ENCODE data around the gene APOBEC3G. TPM values are rescaled to one million over a fixed set of nuclear protein-coding genes. Genes with fewer than 3 reads are reported as not detected.

Gene APOBEC3G
- total and polyA plus RNA-seq, 2 donors (not counting 1 experiment from before 2014, with no cell fraction given), result 14.3 to 22.1 TPM

GRCh38 chr22:39080052-39080762 lies 3.1 kb downstream of the APOBEC3G start:
- DNase-seq (ENCODE audit: low read depth in 2 of 2), result no peak
- Histone ChIP-seq H3K4me1 (ENCODE audit: control insufficient read depth, extremely low read depth, insufficient read depth, low read length) (no peaks in the 10 kb centered on the region), H3K9me3 (ENCODE audit: control insufficient read depth, insufficient read depth, low read depth, low read length) (no peaks in the 10 kb centered on the region), H3K27me3 (ENCODE audit: control insufficient read depth, insufficient read depth, low read length) (no peaks in the 10 kb centered on the region), H3K4me3 (replicated peaks in 1 of 4; ENCODE audit: control extremely low read depth in 1 of 4, insufficient read depth in 1 of 4, low read depth in 3 of 4, low read length in 4 of 4) (no peak overlapping the region), H3K9ac (ENCODE audit: insufficient read depth, low read length) (no peak overlapping the region), H4K20me1 (ENCODE audit: control insufficient read depth, extremely low read depth, insufficient read depth, low read length) (no peaks in the 10 kb centered on the region), H3K4me2 (ENCODE audit: extremely low read depth, insufficient read depth, low read length) (no peak overlapping the region), H2AFZ (ENCODE audit: low read length) (no peak overlapping the region), H3K79me2 (ENCODE audit: control insufficient read depth, insufficient read depth, low read length) (no peaks in the 10 kb centered on the region), H3K27ac (ENCODE audit: insufficient read depth, low read length) (no peak overlapping the region), H3K36me3 (ENCODE audit: control insufficient read depth, insufficient read depth, low read length) (no peaks in the 10 kb centered on the region)
- TF ChIP-seq, protein P1, sequence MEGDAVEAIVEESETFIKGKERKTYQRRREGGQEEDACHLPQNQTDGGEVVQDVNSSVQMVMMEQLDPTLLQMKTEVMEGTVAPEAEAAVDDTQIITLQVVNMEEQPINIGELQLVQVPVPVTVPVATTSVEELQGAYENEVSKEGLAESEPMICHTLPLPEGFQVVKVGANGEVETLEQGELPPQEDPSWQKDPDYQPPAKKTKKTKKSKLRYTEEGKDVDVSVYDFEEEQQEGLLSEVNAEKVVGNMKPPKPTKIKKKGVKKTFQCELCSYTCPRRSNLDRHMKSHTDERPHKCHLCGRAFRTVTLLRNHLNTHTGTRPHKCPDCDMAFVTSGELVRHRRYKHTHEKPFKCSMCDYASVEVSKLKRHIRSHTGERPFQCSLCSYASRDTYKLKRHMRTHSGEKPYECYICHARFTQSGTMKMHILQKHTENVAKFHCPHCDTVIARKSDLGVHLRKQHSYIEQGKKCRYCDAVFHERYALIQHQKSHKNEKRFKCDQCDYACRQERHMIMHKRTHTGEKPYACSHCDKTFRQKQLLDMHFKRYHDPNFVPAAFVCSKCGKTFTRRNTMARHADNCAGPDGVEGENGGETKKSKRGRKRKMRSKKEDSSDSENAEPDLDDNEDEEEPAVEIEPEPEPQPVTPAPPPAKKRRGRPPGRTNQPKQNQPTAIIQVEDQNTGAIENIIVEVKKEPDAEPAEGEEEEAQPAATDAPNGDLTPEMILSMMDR (conservative IDR thresholded peaks at IDR 0.05 in 1 of 2, IDR thresholded peaks at IDR 0.05 in 1 of 2; ENCODE audit: low read depth in 1 of 2, low read length in 2 of 2), result no peak
- TF ChIP-seq EZH2 (IDR thresholded peaks at IDR 0.05; ENCODE audit: low read length, missing control alignments), result no peak

DNA sequence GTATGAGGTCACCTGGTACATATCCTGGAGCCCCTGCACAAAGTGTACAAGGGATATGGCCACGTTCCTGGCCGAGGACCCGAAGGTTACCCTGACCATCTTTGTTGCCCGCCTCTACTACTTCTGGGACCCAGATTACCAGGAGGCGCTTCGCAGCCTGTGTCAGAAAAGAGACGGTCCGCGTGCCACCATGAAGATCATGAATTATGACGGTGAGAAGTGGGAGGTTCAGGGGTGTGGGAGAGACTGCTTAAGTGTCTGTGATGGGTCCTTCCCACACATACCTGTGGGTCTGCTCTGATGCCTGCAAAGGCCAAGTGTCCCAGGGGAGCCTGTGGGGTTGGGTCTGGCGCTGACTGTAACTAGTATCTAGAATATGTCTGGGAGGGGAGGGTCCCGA lies 3.9 kb downstream of the APOBEC3G start:
- Histone ChIP-seq H4K20me1 (ENCODE audit: control insufficient read depth, extremely low read depth, insufficient read depth, low read length) (no peaks in the 10 kb centered on the region), H3K27me3 (ENCODE audit: control insufficient read depth, insufficient read depth, low read length) (no peaks in the 10 kb centered on the region), H3K9ac (ENCODE audit: insufficient read depth, low read length) (no peak overlapping the region), H3K27ac (ENCODE audit: insufficient read depth, low read length) (no peak overlapping the region), H3K4me2 (ENCODE audit: extremely low read depth, insufficient read depth, low read length) (no peak overlapping the region), H3K79me2 (ENCODE audit: control insufficient read depth, insufficient read depth, low read length) (no peaks in the 10 kb centered on the region), H3K4me1 (ENCODE audit: control insufficient read depth, extremely low read depth, insufficient read depth, low read length) (no peaks in the 10 kb centered on the region), H3K36me3 (ENCODE audit: control insufficient read depth, insufficient read depth, low read length) (no peaks in the 10 kb centered on the region), H2AFZ (ENCODE audit: low read length) (no peak overlapping the region), H3K9me3 (ENCODE audit: control insufficient read depth, insufficient read depth, low read depth, low read length) (no peaks in the 10 kb centered on the region), H3K4me3 (replicated peaks in 1 of 4; ENCODE audit: control extremely low read depth in 1 of 4, insufficient read depth in 1 of 4, low read depth in 3 of 4, low read length in 4 of 4) (no peak overlapping the region)
- no peak for DNase-seq (ENCODE audit: low read depth in 2 of 2)
- no peak for TF ChIP-seq EZH2 (IDR thresholded peaks at IDR 0.05; ENCODE audit: low read length, missing control alignments)
- TF ChIP-seq, protein P1 (conservative IDR thresholded peaks at IDR 0.05 in 1 of 2, IDR thresholded peaks at IDR 0.05 in 1 of 2; ENCODE audit: low read depth in 1 of 2, low read length in 2 of 2), result no peak

- Histone ChIP-seq H3K27me3 (ENCODE audit: control insufficient read depth, insufficient read depth, low read length) (no peaks in the 10 kb centered on the region), H3K27ac (ENCODE audit: insufficient read depth, low read length) (no peak overlapping the region), H3K9me3 (ENCODE audit: control insufficient read depth, insufficient read depth, low read depth, low read length) (no peaks in the 10 kb centered on the region), H3K36me3 (ENCODE audit: control insufficient read depth, insufficient read depth, low read length) (no peaks in the 10 kb centered on the region), H4K20me1 (ENCODE audit: control insufficient read depth, extremely low read depth, insufficient read depth, low read length) (no peaks in the 10 kb centered on the region), H3K9ac (ENCODE audit: insufficient read depth, low read length) (no peak overlapping the region), H3K79me2 (ENCODE audit: control insufficient read depth, insufficient read depth, low read length) (no peaks in the 10 kb centered on the region), H3K4me1 (ENCODE audit: control insufficient read depth, extremely low read depth, insufficient read depth, low read length) (no peaks in the 10 kb centered on the region), H3K4me3 (replicated peaks in 1 of 4; ENCODE audit: control extremely low read depth in 1 of 4, insufficient read depth in 1 of 4, low read depth in 3 of 4, low read length in 4 of 4) (no peak overlapping the region), H2AFZ (ENCODE audit: low read length) (no peak overlapping the region), H3K4me2 (ENCODE audit: extremely low read depth, insufficient read depth, low read length) (no peak overlapping the region)
- no peak for DNase-seq (ENCODE audit: low read depth in 2 of 2)
- TF ChIP-seq, protein P1 (conservative IDR thresholded peaks at IDR 0.05 in 1 of 2, IDR thresholded peaks at IDR 0.05 in 1 of 2; ENCODE audit: low read depth in 1 of 2, low read length in 2 of 2), result no peak
- TF ChIP-seq EZH2 (IDR thresholded peaks at IDR 0.05; ENCODE audit: low read length, missing control alignments), result no peak
Measured at GRCh38 chr22:39081598-39081997, 4.5 kb downstream of the APOBEC3G start.
